ENCODE results near the gene UBASH3B. TPM values are rescaled to one million over a fixed set of nuclear protein-coding genes. Genes with fewer than 3 reads are reported as not detected.
A peak's percentile ranks its signal among the peaks of the same experiment; 100 is the strongest.
"Not testable (repeated sequence)": the region's sequence is repeated elsewhere in the genome, so short reads cannot be mapped to it uniquely, and the experiment has no call there.

The UBASH3B gene
- total RNA-seq, 1 donor from 2014 or later: 31.5 TPM

GRCh38 chr11:122812638-122813037, 157.1 kb downstream of the UBASH3B start:
- no peak for DNase-seq (ENCODE audit: low spot score)

DNA sequence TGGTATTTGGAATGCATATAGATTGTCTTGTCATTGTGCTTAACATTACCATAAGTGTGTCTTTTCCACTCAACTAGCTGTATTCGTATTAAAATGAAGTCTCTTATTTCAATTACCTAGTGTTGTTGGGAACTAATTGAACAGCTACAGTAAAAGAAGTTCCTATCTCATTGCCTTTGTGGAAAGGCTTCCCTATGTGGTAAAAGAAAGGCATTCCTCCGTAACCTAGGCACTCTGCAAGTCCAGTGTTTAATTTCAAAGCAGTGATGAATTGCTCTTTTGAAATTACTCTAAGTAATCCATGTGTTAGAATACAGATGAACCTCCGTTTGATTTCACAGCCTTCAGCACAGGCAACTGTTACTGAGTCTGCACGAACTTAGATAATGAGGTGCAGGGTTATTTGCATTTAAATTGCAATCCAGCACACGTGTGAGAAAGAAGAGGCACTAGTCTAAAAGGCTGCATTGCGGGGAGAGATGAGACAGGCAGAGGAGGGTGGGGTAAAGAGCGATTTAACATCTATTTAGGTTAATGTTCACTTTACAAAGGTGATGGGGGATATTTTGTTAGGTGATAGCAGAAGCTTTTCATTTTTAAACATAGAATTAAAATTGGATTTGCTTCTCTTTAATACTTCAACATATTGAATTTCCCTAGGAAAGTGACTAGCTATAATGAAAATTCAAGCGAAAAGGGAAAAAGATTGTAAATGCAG, 157.8 kb downstream of the UBASH3B start:
- no peak for DNase-seq (ENCODE audit: low spot score)

DNA sequence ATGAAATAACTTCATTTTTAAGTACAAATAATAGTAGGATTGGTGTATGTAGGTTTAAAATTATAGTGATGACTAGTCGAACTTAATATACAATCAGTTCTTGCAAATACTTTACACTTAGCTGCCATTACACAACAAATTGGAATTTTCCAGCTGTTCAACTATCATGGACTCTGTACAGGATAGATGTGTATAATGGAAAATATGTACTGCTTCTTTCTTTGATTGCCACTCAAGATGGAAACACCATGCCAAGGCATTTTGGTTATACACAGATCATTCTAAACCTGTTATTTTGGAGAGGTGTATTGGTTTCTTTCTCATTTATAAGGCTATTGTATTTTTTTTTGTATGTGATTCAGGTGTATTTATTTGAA, 158.4 kb downstream of the UBASH3B start:
- DNase-seq (ENCODE audit: low spot score): no peak

DNA sequence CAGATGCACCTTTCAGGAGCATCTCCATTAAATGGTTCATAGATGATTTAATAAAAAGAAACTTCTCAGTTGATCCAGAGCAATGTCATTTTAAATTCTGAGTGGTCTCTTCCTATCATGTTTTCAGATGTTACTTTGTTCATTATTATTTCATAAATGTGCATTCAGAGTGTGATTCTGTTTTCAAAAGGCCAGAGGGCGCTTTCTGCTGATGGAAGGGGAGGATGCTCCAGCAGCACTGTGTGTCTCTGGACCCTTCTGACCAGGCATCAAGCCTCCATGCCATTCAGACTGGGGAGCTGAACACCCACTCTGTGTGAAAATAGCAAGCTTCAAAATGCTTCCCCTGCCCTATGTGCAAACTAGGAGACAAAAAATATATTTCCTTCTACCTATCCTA, 158.9 kb downstream of the UBASH3B start:
- no peak for DNase-seq (ENCODE audit: low spot score)

GRCh38 chr11:122815900-122816299, 160.4 kb downstream of the UBASH3B start:
- DNase-seq (ENCODE audit: low spot score): no peak

GRCh38 chr11:122816761-122817520, 161.4 kb downstream of the UBASH3B start:
- peak; percentile 50 for DNase-seq (ENCODE audit: low spot score)

DNA sequence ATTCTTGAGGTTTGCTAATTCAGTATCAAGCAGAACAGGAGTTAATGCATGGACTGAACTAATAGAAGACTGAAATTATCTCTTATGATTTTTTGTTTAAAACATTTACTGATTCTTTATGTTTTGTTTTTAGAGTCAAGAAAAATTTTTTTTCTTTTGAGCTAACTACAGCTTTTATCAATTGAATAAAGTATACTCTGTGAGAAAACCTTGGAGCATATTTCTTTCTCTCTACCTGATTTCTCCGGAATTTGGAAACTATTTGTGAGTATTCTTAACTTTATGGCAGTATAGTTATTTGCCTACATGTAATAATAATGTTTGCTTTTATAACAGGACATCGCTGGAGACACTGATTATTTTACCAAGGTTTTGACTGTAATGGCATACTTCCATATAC, 164.6 kb downstream of the UBASH3B start:
- no peak for DNase-seq (ENCODE audit: low spot score)

GRCh38 chr11:122821169-122821568, 165.6 kb downstream of the UBASH3B start:
- no peak for DNase-seq (ENCODE audit: low spot score)

GRCh38 chr11:122822241-122822640, 166.7 kb downstream of the UBASH3B start:
- DNase-seq (ENCODE audit: low spot score): no peak

DNA sequence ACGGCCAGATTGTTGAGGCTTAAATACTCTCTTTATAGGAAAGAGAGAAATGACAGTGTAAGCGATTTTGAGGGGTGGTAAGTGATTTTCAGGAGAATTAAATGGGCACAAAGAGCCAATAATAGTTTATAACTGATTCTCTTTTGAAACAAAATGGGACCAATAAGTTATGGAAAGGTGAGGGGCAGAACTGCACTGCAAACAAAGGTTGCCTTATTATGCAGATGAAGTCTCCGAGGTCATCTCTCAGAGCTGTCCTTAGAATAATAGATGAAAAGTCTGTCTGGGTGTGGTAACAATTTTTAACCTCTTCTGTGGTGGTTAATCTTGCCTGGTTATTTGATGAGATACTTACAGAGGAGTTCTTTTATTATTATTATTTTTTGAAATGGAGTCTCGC, 168.0 kb downstream of the UBASH3B start:
- no peak for DNase-seq (ENCODE audit: low spot score)

- not testable (repeated sequence) for DNase-seq (ENCODE audit: low spot score)
These were observed 173.8 kb downstream of the UBASH3B start for GRCh38 chr11:122829371-122829770.

DNA sequence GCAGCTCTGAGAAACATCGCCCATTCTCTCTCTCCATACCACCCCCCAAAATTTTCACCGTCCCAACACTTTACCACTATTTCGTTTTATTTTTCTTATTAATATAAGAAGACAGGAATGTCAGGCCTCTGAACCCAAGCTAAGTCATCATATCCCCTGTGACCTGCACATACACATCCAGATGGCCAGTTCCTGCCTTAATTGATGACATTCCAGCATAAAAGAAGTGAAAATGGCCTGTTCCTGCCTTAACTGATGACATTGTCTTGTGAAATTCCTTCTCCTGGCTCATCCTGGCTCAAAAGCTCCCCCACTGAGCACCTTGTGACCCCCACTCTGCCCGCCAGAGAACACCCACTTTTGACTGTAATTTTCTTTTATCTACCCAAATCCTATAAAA, 176.8 kb downstream of the UBASH3B start:
- DNase-seq (ENCODE audit: low spot score): not testable (repeated sequence)

- DNase-seq (ENCODE audit: low spot score): no peak
These were observed 177.4 kb downstream of the UBASH3B start for GRCh38 chr11:122832721-122833470.

DNA sequence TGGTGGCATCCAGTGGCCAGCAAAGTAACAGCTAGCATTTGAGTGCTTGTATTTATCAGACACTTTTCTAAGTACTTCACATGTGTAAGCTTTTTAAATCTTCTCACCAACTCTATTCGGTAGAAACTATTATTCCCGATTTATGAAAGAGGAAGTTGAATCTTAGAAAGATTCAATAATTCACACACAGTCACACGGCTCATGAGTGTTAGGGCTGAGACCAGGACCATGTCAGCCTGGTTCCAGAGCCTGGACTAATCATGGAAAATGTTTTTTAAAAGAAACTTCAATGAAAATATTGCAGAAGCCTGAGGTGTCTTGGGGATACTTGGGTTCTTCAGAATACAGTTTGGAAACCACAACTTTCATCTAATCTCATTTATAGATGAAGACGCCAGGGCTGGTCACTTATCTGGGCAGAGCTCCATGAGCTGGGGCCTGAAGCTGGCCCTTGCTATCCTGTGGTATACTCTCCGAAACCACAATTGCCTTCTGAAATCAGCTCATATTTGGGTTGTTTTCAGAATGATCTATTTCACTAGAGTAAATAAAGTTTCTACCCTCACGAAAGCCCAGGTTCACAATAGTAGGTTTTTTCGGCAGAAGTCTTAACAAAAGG, 178.4 kb downstream of the UBASH3B start:
- DNase-seq (ENCODE audit: low spot score): no peak

DNA sequence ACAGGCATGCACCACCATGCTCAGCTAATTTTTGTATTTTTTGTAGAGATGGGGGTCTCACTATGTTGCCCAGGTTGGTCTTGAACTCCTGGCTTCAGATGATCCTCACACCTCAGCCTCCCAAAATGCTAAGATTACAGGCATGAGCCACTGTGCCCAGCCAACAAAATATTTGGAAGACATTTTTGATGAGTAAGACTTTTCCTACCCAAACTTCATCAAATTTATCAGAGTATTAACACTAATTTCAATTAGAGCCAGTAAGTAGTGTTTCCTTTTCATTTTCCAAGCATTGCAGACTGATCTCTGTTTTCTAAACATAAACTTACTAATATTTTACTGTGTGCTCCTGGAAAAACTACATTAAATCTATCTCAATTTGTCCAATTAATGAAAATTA, 181.4 kb downstream of the UBASH3B start:
- DNase-seq (ENCODE audit: low spot score): no peak

GRCh38 chr11:122837528-122838346, 182.2 kb downstream of the UBASH3B start:
- no peak for DNase-seq (ENCODE audit: low spot score)

GRCh38 chr11:122843281-122844141, 188.0 kb downstream of the UBASH3B start:
- DNase-seq (ENCODE audit: low spot score): no peak

- no peak for DNase-seq (ENCODE audit: low spot score)
These were observed 191.9 kb downstream of the UBASH3B start for GRCh38 chr11:122847466-122847865.

DNA sequence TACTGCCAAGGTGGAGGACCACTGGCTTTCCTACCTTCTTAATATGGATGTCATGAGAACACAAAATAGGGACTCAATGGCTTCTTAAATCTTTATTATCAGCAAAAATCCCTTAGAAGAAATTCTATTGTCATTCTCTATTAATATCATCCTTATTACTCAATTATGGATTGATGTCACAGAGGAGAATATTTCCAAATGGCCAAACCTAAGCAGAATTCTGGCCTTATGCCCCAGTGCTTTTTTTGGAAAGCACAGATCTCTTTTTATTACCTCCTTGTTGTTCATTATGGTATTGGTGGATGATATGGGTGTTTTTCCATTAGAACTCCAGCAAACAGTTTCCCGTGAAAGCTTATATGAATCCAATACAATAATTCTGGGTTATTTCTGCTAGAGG, 192.7 kb downstream of the UBASH3B start:
- DNase-seq (ENCODE audit: low spot score): no peak

- no peak for DNase-seq (ENCODE audit: low spot score)
These were observed 194.6 kb downstream of the UBASH3B start for GRCh38 chr11:122850076-122850631.

All from ureter (tissue), 1 donor.